ENCODE results near the gene HIPK4.
"Not testable (repeated sequence)": the region's sequence is repeated elsewhere in the genome, so short reads cannot be mapped to it uniquely, and the experiment has no call there.

HIPK4 gene

DNA sequence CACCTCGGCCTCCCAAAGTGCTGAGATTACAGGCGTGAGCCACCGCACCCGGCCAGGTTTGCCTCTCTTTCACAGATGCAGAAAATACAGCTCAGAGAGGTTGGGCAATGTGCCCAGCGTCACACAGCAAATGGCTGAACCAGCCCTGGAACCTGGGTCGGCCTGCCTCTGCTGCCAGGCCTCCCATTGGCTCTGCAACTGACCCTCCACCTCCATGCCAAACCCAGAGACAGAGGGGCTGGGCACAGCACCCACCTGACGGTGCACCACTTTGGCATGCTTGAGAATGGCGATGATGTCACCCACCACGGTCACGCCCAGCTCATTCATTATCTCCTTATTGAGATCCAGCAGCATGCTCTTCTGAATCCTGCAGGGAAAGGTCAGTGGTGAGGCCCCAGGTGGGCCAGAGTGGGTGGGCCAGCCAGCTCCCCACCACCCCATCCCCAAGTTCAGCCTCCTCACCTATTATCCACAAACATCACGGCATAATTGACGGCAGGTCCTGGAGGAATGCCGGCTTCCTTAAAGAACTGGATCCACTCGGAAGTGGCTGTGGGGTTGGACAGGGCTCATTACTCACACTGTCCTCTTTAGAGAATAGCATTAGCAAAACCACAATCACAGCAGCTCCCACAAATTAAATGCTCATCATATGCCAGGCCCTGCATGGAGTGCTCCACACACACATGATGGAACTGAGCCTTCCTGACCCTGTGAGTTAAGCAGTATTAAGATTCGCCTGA lies 54.0 kb downstream of the HIPK4 start:
- DNase-seq, result no peak

DNA sequence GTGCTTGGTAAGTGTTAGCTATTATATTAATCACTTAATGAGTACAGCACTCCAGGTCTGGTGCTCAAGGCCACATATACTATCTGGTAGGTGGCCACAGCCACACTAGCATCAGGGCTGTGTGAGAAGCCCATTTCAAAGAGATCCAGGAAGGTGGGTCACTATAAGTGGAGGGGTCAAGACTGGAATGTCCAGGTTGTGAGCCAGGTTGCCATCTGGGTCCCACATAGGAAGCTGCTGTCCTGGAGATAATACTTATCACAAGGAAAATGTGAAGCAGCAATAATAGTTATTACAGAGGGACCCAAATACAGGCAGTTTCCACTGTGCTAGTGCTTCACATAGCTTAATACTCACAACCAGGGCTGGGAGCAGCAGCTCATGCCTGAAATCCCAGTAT lies 54.9 kb downstream of the HIPK4 start:
- no peak for DNase-seq

DNA sequence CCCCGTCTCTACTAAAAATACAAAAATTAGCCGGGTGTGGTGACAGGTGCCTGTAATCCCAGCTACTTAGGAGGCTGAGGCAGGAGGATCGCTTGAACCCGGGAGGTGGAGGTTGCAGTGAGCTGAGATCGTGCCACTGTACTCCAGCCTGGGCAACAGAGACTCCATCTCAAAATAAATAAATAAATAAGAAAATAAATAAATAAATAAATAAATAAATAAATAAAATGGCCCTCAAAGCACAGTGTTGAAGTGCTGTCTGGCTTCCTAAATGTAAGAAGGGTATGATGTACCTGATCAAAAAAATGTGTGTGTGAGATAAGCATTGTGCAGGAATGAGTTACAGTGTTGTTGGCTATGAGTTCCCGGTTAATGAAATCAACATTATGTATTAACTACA lies 56.9 kb downstream of the HIPK4 start:
- DNase-seq, result not testable (repeated sequence)

GRCh38 chr19:40332669-40333068 lies 57.3 kb downstream of the HIPK4 start:
- DNase-seq, result no peak

DNA sequence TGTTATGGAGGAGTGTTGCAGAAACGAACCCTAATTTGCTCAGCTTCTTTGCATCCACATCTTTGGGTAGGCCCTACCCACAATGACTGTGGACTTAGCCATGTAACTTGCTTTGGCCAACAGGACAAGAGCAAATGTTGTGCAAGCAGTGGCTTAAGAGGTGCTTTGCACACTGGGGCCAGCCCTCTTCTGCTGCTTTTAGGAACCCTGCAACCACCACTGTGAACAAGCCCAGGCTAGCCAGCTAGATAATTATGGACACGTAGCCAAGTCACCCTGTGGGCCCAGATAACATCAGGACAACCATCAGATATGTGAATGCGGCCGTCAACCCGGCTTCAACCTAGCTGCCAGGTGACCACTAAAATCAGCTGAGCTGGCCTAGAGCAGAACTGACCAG lies 58.9 kb downstream of the HIPK4 start:
- no peak for DNase-seq
